ENCODE data around the gene PSMA6. TPM values are rescaled to one million over a fixed set of nuclear protein-coding genes. Genes with fewer than 3 reads are reported as not detected.
A peak's percentile ranks its signal among the peaks of the same experiment; 100 is the strongest.

The PSMA6 gene
- total and polyA plus RNA-seq, 2 of the 13 experiments (the other 11 are each of a cell fraction or from before 2014, with no cell fraction given): 525 to 1,109 TPM

GRCh38 chr14:35336494-35337268 is 44.5 kb downstream of the PSMA6 start (continued):
- TF ChIP-seq AHDC1 (CRISPR knock-in tag; IDR thresholded peaks at IDR 0.05; ENCODE audit: borderline replicate concordance): no peak
- TF ChIP-seq HIVEP1 (CRISPR knock-in tag; IDR thresholded peaks at IDR 0.05): peak; percentile 100
- TF ChIP-seq ZNF329 (CRISPR knock-in tag; IDR thresholded peaks at IDR 0.05; ENCODE audit: low read depth): no peak
- TF ChIP-seq ARID5B (CRISPR knock-in tag; IDR thresholded peaks at IDR 0.05): peak; percentile 100
- no peak for TF ChIP-seq ZNF282 (IDR thresholded peaks at IDR 0.05; ENCODE audit: partially characterized antibody)
- peak; percentile 95 for TF ChIP-seq TOPORS (CRISPR knock-in tag; IDR thresholded peaks at IDR 0.05)
- peak; percentile 91; the same call in 1 of the 2 replicates for TF ChIP-seq TFDP1 (CRISPR knock-in tag; IDR thresholded peaks at IDR 0.05; ENCODE audit: borderline replicate concordance)
- TF ChIP-seq, protein P1, sequence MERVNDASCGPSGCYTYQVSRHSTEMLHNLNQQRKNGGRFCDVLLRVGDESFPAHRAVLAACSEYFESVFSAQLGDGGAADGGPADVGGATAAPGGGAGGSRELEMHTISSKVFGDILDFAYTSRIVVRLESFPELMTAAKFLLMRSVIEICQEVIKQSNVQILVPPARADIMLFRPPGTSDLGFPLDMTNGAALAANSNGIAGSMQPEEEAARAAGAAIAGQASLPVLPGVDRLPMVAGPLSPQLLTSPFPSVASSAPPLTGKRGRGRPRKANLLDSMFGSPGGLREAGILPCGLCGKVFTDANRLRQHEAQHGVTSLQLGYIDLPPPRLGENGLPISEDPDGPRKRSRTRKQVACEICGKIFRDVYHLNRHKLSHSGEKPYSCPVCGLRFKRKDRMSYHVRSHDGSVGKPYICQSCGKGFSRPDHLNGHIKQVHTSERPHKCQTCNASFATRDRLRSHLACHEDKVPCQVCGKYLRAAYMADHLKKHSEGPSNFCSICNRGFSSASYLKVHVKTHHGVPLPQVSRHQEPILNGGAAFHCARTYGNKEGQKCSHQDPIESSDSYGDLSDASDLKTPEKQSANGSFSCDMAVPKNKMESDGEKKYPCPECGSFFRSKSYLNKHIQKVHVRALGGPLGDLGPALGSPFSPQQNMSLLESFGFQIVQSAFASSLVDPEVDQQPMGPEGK (CRISPR knock-in tag; IDR thresholded peaks at IDR 0.05): peak; percentile 100
- TF ChIP-seq AGO2 (optimal IDR thresholded peaks at IDR 0.05; ENCODE audit: low read depth, low read length): peak; percentile 88
- TF ChIP-seq, protein P2, sequence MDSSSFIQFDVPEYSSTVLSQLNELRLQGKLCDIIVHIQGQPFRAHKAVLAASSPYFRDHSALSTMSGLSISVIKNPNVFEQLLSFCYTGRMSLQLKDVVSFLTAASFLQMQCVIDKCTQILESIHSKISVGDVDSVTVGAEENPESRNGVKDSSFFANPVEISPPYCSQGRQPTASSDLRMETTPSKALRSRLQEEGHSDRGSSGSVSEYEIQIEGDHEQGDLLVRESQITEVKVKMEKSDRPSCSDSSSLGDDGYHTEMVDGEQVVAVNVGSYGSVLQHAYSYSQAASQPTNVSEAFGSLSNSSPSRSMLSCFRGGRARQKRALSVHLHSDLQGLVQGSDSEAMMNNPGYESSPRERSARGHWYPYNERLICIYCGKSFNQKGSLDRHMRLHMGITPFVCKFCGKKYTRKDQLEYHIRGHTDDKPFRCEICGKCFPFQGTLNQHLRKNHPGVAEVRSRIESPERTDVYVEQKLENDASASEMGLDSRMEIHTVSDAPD (CRISPR knock-in tag; IDR thresholded peaks at IDR 0.05): peak; percentile 99
- TF ChIP-seq, protein P3, sequence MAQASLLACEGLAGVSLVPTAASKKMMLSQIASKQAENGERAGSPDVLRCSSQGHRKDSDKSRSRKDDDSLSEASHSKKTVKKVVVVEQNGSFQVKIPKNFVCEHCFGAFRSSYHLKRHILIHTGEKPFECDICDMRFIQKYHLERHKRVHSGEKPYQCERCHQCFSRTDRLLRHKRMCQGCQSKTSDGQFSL (CRISPR knock-in tag; IDR thresholded peaks at IDR 0.05): peak; percentile 92
